OCI-LY1 (cell line): ENCODE measurements around the gene ITPRID2.

Experiments
- CTCF ChIP-seq: fragments of 200-600 bp; sonication (generic), shearing (Covaris generic); IDR thresholded peaks from 2 replicates; pipeline ENCODE4 v1.5.1; 2017; ENCODE audit warnings: mild to moderate bottlenecking, antibody characterized with exemption, low read length, moderate library complexity, mixed read lengths
- EZH2 ChIP-seq: fragments of 200-600 bp; sonication (generic), shearing (Covaris generic); IDR thresholded peaks from 2 replicates; pipeline ENCODE4 v1.8.0; 2017; ENCODE audit warnings: borderline replicate concordance, mixed run types, mild to moderate bottlenecking, antibody characterized with exemption, low read length, moderate library complexity, mixed read lengths

GRCh38 chr2:181904022-181904632 lies 12.6 kb downstream of the ITPRID2 start:
- no peak for TF ChIP-seq EZH2
- peak; percentile 75 for TF ChIP-seq CTCF
